Heart left ventricle (tissue), 13 donors: ENCODE results near the gene KDSR.

ENCODE experiments used
- POLR2A ChIP-seq, 2 donors: fragments of 450-650 bp; IDR thresholded peaks; one replicate each; pipeline ENCODE4 v1.6.1; 2017; ENCODE audit warnings: antibody characterized with exemption in 2 of 2, mild to moderate bottlenecking in 2 of 2, moderate library complexity in 2 of 2
- TF ChIP-seq, protein P1 (sequence below), 12 donors: fragments of 200-600 bp; sonication (generic) in 4 of 12; IDR thresholded peaks; one replicate each; pipeline versions ENCODE4 v1.5.0 to v1.8.0; 2018 to 2022; ENCODE audit warnings: antibody characterized with exemption in 12 of 12, mild to moderate bottlenecking in 5 of 12
- donor health status: ischemic (EF 13 %, LVEDD 7.1; RV severe dilation, severe dysfunction).
- donor health status: DM: no; HTN: yes; CAD: no.
- donor health status: DM: no; HTN: no; CAD: no.
- donor health status: ischemic (EF 25% LVEDD 6.9; RV normal size, moderate dysfunction).
- donor health status: ischemic (EF 25% LVEDD 5.7; RV mildly dilated, moderate dysfunction).
- donor health status: ischemic (EF 35%, LVEDD 5.7; RV mildly dilated, moderate dysfunction).
- donor health status: nonischemic (EF 11% LVEDD 7.7; RV severe dilation, severe dysfunction).
- donor health status: DM: yes; HTN: yes; CAD: no.
- donor health status: PGD.
- donor health status: ischemic (EF 29% LVEDD 5.4; RV normal size, mild dysfunction).
- donor health status: nonischemic (EF 23%, LVEDD 6.1; RV moderate dilation, normal function).

DNA sequence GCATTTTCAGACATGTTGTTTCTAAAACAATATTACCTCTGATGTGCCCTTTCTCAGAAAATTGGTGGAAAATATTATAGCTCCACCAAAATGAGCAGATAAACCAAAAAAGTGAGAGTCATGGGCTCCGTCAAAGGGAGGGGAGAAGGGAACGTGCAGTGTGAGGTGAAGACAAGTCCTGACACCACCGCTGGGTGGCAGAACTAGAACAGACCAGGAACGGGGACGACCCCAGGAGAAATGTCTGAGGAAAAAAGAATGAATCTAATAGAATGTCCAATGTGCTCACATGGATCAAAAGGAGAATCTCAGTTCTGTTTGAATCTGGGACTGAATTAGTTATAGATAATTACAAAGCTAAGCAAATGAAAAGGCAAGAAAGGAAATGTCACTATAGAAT is 24.8 kb downstream of the KDSR start:
- TF ChIP-seq POLR2A (IDR thresholded peaks at IDR 0.05), result no peak
- TF ChIP-seq, protein P1, sequence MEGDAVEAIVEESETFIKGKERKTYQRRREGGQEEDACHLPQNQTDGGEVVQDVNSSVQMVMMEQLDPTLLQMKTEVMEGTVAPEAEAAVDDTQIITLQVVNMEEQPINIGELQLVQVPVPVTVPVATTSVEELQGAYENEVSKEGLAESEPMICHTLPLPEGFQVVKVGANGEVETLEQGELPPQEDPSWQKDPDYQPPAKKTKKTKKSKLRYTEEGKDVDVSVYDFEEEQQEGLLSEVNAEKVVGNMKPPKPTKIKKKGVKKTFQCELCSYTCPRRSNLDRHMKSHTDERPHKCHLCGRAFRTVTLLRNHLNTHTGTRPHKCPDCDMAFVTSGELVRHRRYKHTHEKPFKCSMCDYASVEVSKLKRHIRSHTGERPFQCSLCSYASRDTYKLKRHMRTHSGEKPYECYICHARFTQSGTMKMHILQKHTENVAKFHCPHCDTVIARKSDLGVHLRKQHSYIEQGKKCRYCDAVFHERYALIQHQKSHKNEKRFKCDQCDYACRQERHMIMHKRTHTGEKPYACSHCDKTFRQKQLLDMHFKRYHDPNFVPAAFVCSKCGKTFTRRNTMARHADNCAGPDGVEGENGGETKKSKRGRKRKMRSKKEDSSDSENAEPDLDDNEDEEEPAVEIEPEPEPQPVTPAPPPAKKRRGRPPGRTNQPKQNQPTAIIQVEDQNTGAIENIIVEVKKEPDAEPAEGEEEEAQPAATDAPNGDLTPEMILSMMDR (IDR thresholded peaks at IDR 0.05), result peak; percentile 13 to 65 (median 45)
